A673 (cell line): Measurements from ENCODE around the gene LRRN3.

ENCODE experiments used
- EZH2 ChIP-seq: fragments of 200-600 bp; sonication (generic); IDR thresholded peaks from 2 replicates; pipeline ENCODE4 v1.6.1; 2017; ENCODE audit warnings: borderline replicate concordance, low read depth, mild to moderate bottlenecking, mixed read lengths, antibody characterized with exemption, low read length; ENCODE audit not compliant: poor library complexity, severe bottlenecking
- TF ChIP-seq, protein P1 (sequence below): fragments of 300-800, 200-600 bp; sonication (generic); conservative IDR thresholded peaks from 2 replicates; pipeline ENCODE4 v1.5.1; 2017; ENCODE audit warnings: low read depth, mild to moderate bottlenecking, antibody characterized with exemption, low read length, moderate library complexity, mixed read lengths

- TF ChIP-seq, protein P1, sequence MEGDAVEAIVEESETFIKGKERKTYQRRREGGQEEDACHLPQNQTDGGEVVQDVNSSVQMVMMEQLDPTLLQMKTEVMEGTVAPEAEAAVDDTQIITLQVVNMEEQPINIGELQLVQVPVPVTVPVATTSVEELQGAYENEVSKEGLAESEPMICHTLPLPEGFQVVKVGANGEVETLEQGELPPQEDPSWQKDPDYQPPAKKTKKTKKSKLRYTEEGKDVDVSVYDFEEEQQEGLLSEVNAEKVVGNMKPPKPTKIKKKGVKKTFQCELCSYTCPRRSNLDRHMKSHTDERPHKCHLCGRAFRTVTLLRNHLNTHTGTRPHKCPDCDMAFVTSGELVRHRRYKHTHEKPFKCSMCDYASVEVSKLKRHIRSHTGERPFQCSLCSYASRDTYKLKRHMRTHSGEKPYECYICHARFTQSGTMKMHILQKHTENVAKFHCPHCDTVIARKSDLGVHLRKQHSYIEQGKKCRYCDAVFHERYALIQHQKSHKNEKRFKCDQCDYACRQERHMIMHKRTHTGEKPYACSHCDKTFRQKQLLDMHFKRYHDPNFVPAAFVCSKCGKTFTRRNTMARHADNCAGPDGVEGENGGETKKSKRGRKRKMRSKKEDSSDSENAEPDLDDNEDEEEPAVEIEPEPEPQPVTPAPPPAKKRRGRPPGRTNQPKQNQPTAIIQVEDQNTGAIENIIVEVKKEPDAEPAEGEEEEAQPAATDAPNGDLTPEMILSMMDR: no peak
- TF ChIP-seq EZH2: no peak
These were observed 6.1 kb downstream of the LRRN3 start for GRCh38 chr7:111096997-111097396.
